H1 (cell line): Measurements from ENCODE around the gene PID1. TPM values are rescaled to one million over a fixed set of nuclear protein-coding genes. Genes with fewer than 3 reads are reported as not detected.

Experiments used
- CTCF ChIA-PET: fragments of 300-600 bp; sonication (Branson Sonifier 250); formaldehyde crosslinking; loops from one replicate; lab custom pipeline; 2021; ENCODE audit not compliant: partially characterized antibody; lab: Charles Lee
- POLR2A ChIA-PET: fragments of 300-600 bp; sonication (Branson Sonifier 250); formaldehyde crosslinking; loops from one replicate; lab custom pipeline; 2021; ENCODE audit warnings: inconsistent platforms; ENCODE audit not compliant: partially characterized antibody; lab: Charles Lee
- DNase-seq, 2 experiments: peaks; one replicate each; pipeline versions ENCODE4 v3.0.0 to v3.0.0-alpha.2; 2010 to 2022; ENCODE audit warnings: low spot score in 2 of 2, low read depth in 1 of 2, mixed read lengths in 1 of 2
- FAIRE-seq: peaks from 2 replicates; lab custom pipeline; 2011; peaks lifted over from hg19 to GRCh38; lab: Jason Lieb, UNC
- H2AFZ ChIP-seq: 2 replicates; pipeline ENCODE4 v1.8.1; 2012; ENCODE audit warnings: low read length, inconsistent platforms
- H2AK5ac ChIP-seq: 2 replicates; pipeline ENCODE4 v1.6.1; 2013; ENCODE audit warnings: low read depth, low read length
- H2BK120ac ChIP-seq: replicated peaks from 2 replicates; pipeline ENCODE3; 2013; ENCODE audit warnings: low read depth, low read length, inconsistent platforms
- H2BK12ac ChIP-seq: 2 replicates; pipeline ENCODE4 v1.6.1; 2013; ENCODE audit warnings: low read depth, low read length
- H2BK15ac ChIP-seq: 2 replicates; pipeline ENCODE4 v1.6.1; 2013; ENCODE audit warnings: low read length
- H2BK20ac ChIP-seq: 2 replicates; pipeline ENCODE4 v1.6.1; 2013; ENCODE audit warnings: low read length
- H2BK5ac ChIP-seq: 2 replicates; pipeline ENCODE4 v1.6.1; 2013; ENCODE audit warnings: low read depth, low read length
- H3K14ac ChIP-seq: 2 replicates; pipeline ENCODE4 v1.6.1; 2013; ENCODE audit warnings: inconsistent platforms; ENCODE audit not compliant: insufficient read length
- H3K18ac ChIP-seq: 2 replicates; pipeline ENCODE4 v1.6.1; 2013; ENCODE audit warnings: low read length; ENCODE audit errors: extremely low read depth
- H3K23ac ChIP-seq: 2 replicates; pipeline ENCODE4 v1.6.1; 2013; ENCODE audit warnings: inconsistent platforms; ENCODE audit not compliant: insufficient read length
- H3K23me2 ChIP-seq: 2 replicates; pipeline ENCODE4 v1.6.1; 2013; ENCODE audit warnings: low read depth, low read length
- H3K27ac ChIP-seq: 2 replicates; pipeline ENCODE4 v1.6.1; 2011; ENCODE audit warnings: low read depth, low read length, inconsistent platforms
- H3K27me3 ChIP-seq, 4 experiments: replicated peaks in 1 of 4; 1 replicate in 1 of 4; 2 replicates in 3 of 4; pipeline versions ENCODE4 v1.6.1 to v1.8.1; 2011 to 2013; ENCODE audit warnings: low read length in 3 of 4, mild to moderate bottlenecking in 3 of 4, inconsistent platforms in 2 of 4, mixed read lengths in 2 of 4, moderate library complexity in 1 of 4; ENCODE audit not compliant: control insufficient read depth in 3 of 4, insufficient read depth in 3 of 4; ENCODE audit errors: extremely low read depth in 1 of 4
- H3K36me3 ChIP-seq, 4 experiments: 2 replicates each; pipeline versions ENCODE4 v1.6.1 to v1.8.1; 2011 to 2013; ENCODE audit warnings: mild to moderate bottlenecking in 4 of 4, low read length in 3 of 4, moderate library complexity in 2 of 4, control low read depth in 1 of 4, inconsistent platforms in 1 of 4; ENCODE audit not compliant: insufficient read depth in 4 of 4, control insufficient read depth in 2 of 4
- H3K4ac ChIP-seq: replicated peaks from 2 replicates; pipeline ENCODE3; 2013; ENCODE audit warnings: low read length, low read depth, mixed read lengths, inconsistent platforms; ENCODE audit not compliant: insufficient read length
- H3K4me1 ChIP-seq, 4 experiments: replicated peaks in 1 of 4; 1 replicate in 1 of 4; 2 replicates in 3 of 4; pipeline versions ENCODE4 v1.6.1 to v1.8.1; 2011 to 2013; ENCODE audit warnings: low read length in 3 of 4, inconsistent platforms in 2 of 4, mixed read lengths in 1 of 4; ENCODE audit not compliant: insufficient read depth in 4 of 4, control insufficient read depth in 3 of 4
- H3K4me2 ChIP-seq, 2 experiments: 2 replicates each; pipeline versions ENCODE4 v1.6.1 to v1.8.1; 2011 to 2013; ENCODE audit warnings: low read depth in 2 of 2, low read length in 2 of 2, control low read depth in 1 of 2, inconsistent platforms in 1 of 2, mild to moderate bottlenecking in 1 of 2; ENCODE audit not compliant: insufficient read depth in 1 of 2
- H3K4me3 ChIP-seq, 4 experiments: fragments of 200-600, 300-600 bp in 1 of 4; sonication (generic), shearing (Covaris generic), sonication (Bioruptor Twin) in 1 of 4; 2 replicates each; pipeline versions ENCODE4 v1.5.1 to v1.8.1; 2011 to 2016; ENCODE audit warnings: low read length in 4 of 4, low read depth in 3 of 4, control low read depth in 2 of 4, inconsistent platforms in 2 of 4, mild to moderate bottlenecking in 2 of 4, mixed read lengths in 1 of 4, moderate library complexity in 1 of 4; ENCODE audit not compliant: insufficient read depth in 2 of 4; ENCODE audit errors: extremely low read depth in 1 of 4
- H3K56ac ChIP-seq: replicated peaks from 2 replicates; pipeline ENCODE3; 2013; ENCODE audit warnings: low read depth, mild to moderate bottlenecking, mixed read lengths, low read length, inconsistent platforms; ENCODE audit not compliant: insufficient read length
- H3K79me1 ChIP-seq: 2 replicates; pipeline ENCODE4 v1.6.1; 2013; ENCODE audit warnings: low read depth, low read length, control low read depth
- H3K79me2 ChIP-seq, 2 experiments: 2 replicates each; pipeline versions ENCODE4 v1.6.1 to v1.8.1; 2012 to 2013; ENCODE audit warnings: low read length in 2 of 2, mild to moderate bottlenecking in 2 of 2, inconsistent platforms in 1 of 2; ENCODE audit not compliant: insufficient read depth in 2 of 2, control insufficient read depth in 1 of 2
- H3K9ac ChIP-seq, 4 experiments: replicated peaks in 1 of 4; 1 replicate in 1 of 4; 2 replicates in 3 of 4; pipeline versions ENCODE4 v1.6.1 to v1.8.1; 2011 to 2013; ENCODE audit warnings: low read depth in 3 of 4, low read length in 3 of 4, control low read depth in 2 of 4, mild to moderate bottlenecking in 2 of 4, moderate library complexity in 2 of 4, inconsistent platforms in 1 of 4; ENCODE audit errors: extremely low read depth in 1 of 4
- H3K9me3 ChIP-seq, 2 experiments: 2 replicates each; pipeline versions ENCODE4 v1.6.1 to v1.8.1; 2012 to 2013; ENCODE audit warnings: mild to moderate bottlenecking in 2 of 2, moderate library complexity in 2 of 2, control low read depth in 1 of 2, inconsistent platforms in 1 of 2, low read depth in 1 of 2, low read length in 1 of 2, mixed read lengths in 1 of 2; ENCODE audit not compliant: insufficient read depth in 2 of 2
- H4K20me1 ChIP-seq, 2 experiments: replicated peaks in 1 of 2; 2 replicates each; pipeline versions ENCODE3 to v1.8.1; 2011 to 2013; ENCODE audit warnings: inconsistent platforms in 2 of 2, low read length in 2 of 2, mild to moderate bottlenecking in 1 of 2; ENCODE audit not compliant: insufficient read depth in 2 of 2, control insufficient read depth in 1 of 2
- H4K5ac ChIP-seq: 2 replicates; pipeline ENCODE4 v1.6.1; 2013; ENCODE audit warnings: low read length, low read depth, mixed read lengths, inconsistent platforms; ENCODE audit not compliant: insufficient read length
- H4K8ac ChIP-seq: 2 replicates; pipeline ENCODE4 v1.8.0; 2013; ENCODE audit warnings: mild to moderate bottlenecking, moderate library complexity, low read length, inconsistent platforms; ENCODE audit not compliant: insufficient read depth; ENCODE audit errors: extremely low read depth
- H4K91ac ChIP-seq: replicated peaks from 2 replicates; pipeline ENCODE3; 2013; ENCODE audit warnings: low read length, mixed read lengths, inconsistent platforms; ENCODE audit not compliant: insufficient read length
- CBX8 ChIP-seq: fragments of 300-800, 300-1000 bp; sonication (generic); IDR thresholded peaks from 2 replicates; pipeline ENCODE4 v1.7.1; 2016; ENCODE audit warnings: low read depth, low read length, borderline replicate concordance
- CREB1 ChIP-seq: IDR thresholded peaks from 2 replicates; pipeline ENCODE4 v1.6.1; 2012; ENCODE audit warnings: inconsistent platforms
- CTBP2 ChIP-seq: IDR thresholded peaks from 2 replicates; pipeline ENCODE4 v1.7.0; 2011; ENCODE audit warnings: borderline replicate concordance, mild to moderate bottlenecking, moderate library complexity, mixed read lengths, low read length; ENCODE audit not compliant: insufficient read depth, insufficient read length
- KDM1A ChIP-seq: fragments of 200-600, 300-600 bp; sonication (generic); IDR thresholded peaks from 2 replicates; pipeline ENCODE4 v1.7.1; 2016; ENCODE audit warnings: mild to moderate bottlenecking, low read length, borderline replicate concordance
- KDM5A ChIP-seq: fragments of 200-600 bp; IDR thresholded peaks from 2 replicates; pipeline ENCODE4 v1.7.1; 2012; ENCODE audit warnings: mild to moderate bottlenecking, low read length, inconsistent platforms, mixed read lengths
- MAFK ChIP-seq: IDR thresholded peaks from 2 replicates; pipeline ENCODE4 v1.6.1; 2012; ENCODE audit warnings: low read depth, mild to moderate bottlenecking, improper control_type of control experiment, low read length
- NRF1 ChIP-seq: IDR thresholded peaks from 2 replicates; pipeline ENCODE4 v1.6.1; 2011; ENCODE audit warnings: mild to moderate bottlenecking, low read depth, low read length, improper control_type of control experiment
- POU5F1 ChIP-seq: IDR thresholded peaks from 2 replicates; pipeline ENCODE4 v1.6.1; 2011; ENCODE audit warnings: low read depth, mild to moderate bottlenecking, low read length, moderate library complexity
- SAP30 ChIP-seq: fragments of 300-600 bp; sonication (generic); IDR thresholded peaks from 2 replicates; pipeline ENCODE4 v1.7.1; 2012; ENCODE audit warnings: low read length, moderate library complexity, mild to moderate bottlenecking, inconsistent platforms; ENCODE audit not compliant: insufficient read depth, insufficient replicate concordance
- YY1 ChIP-seq: IDR thresholded peaks from 2 replicates; pipeline ENCODE4 v1.6.1; 2011; ENCODE audit warnings: low read depth, mild to moderate bottlenecking, low read length
- WGBS, 2 experiments: shearing (Covaris generic) in 1 of 2; methylation state at CpG; one replicate each; pipeline versions ENCODE4 v1.1.6 to v1.1.7; 2013 to 2015; ENCODE audit warnings: low lambda C conversion rate in 2 of 2, mixed read lengths in 2 of 2, inconsistent platforms in 1 of 2, low coverage in 1 of 2, missing lambda C conversion rate in 1 of 2; ENCODE audit not compliant: insufficient replicate concordance in 2 of 2, insufficient coverage in 1 of 2, insufficient read length in 1 of 2; ENCODE audit errors: extremely low coverage in 1 of 2, missing lambda C conversion rate in 1 of 2; 5-methylcytosine and 5-hydroxymethylcytosine counted together
- polyA plus RNA-seq, 7 experiments: library from polyadenylated mRNA; depleted of rRNA in 3 of 7; stranded (reverse) in 5 of 7; unstranded in 2 of 7; fragments of >200 nt in 5 of 7; fragments of 200-250 nt in 2 of 7; gene quantifications; 1 replicate in 5 of 7; 2 replicates in 1 of 7; 4 replicates in 1 of 7; pipeline versions ENCODE4 v1.2.1 to v1.2.3, GENCODE V29; 2011 to 2013; ENCODE audit warnings: missing spikeins in 2 of 7, mixed read lengths in 2 of 7
- total RNA-seq: library from RNA; stranded (reverse); fragmentation: NEBNext Ultra II Directional; extraction: Animal tissue kit (Norgen Biotek cat#: 25700); gene quantifications from 2 replicates; pipeline ENCODE4 v1.2.1, GENCODE V29; 2021
- TF ChIP-seq, protein P1 (sequence below): IDR thresholded peaks from 2 replicates; pipeline ENCODE4 v1.6.1; 2012; ENCODE audit warnings: low read length, inconsistent platforms

The PID1 gene
- total and polyA plus RNA-seq, 2 of the 8 experiments (the other 6 are each of a cell fraction or from before 2014, with no cell fraction given): 1.5 to 3.3 TPM

- peaks cover 0 to 3% (median 1%) of the 10 kb centered on the region in 4 experiments; a peak in 4 of 7 replicates for H3K4me1 ChIP-seq
- no peaks in the 10 kb centered on the region for H4K20me1 ChIP-seq
- H3K4me3 ChIP-seq: no peak overlapping the region
- POLR2A ChIA-PET: no interaction called here
- H3K79me2 ChIP-seq: no peaks in the 10 kb centered on the region
- H3K79me1 ChIP-seq: no peaks in the 10 kb centered on the region
- no peak overlapping the region for H2AK5ac ChIP-seq
- no peak overlapping the region for H3K4me2 ChIP-seq
- H2BK12ac ChIP-seq: no peak overlapping the region
- H3K23me2 ChIP-seq: no peaks in the 10 kb centered on the region
- H4K91ac ChIP-seq: no peak overlapping the region
- no peak overlapping the region for H2BK120ac ChIP-seq
- H3K27me3 ChIP-seq: no peaks in the 10 kb centered on the region
- H3K14ac ChIP-seq: no peak overlapping the region
- no peak overlapping the region for H3K56ac ChIP-seq
- no peak overlapping the region for H3K27ac ChIP-seq
- H3K9ac ChIP-seq: no peak overlapping the region
- no peaks in the 10 kb centered on the region for H3K36me3 ChIP-seq
- H2BK20ac ChIP-seq: no peak overlapping the region
- no peak overlapping the region for H3K4ac ChIP-seq
- no peak overlapping the region for H2AFZ ChIP-seq
- H2BK5ac ChIP-seq: no peak overlapping the region
- no peak overlapping the region for H4K8ac ChIP-seq
- no peak overlapping the region for H2BK15ac ChIP-seq
- CTCF ChIA-PET: interaction anchor here (0.6 to 2.2 kb wide), 3 partner anchors 18 to 881 kb away, joined by 3 to 12 read pairs (median 3); no protein-coding TSS in a partner anchor
- no peak overlapping the region for H3K23ac ChIP-seq
- H3K9me3 ChIP-seq: no peaks in the 10 kb centered on the region
- WGBS, 2 experiments: 64% methylated on average over 4 of the region's 4 CpGs; no CpG with 5 or more reads in 1 of the 2 experiments
- H4K5ac ChIP-seq: no peak overlapping the region
- H3K18ac ChIP-seq: no peak overlapping the region
- TF ChIP-seq MAFK (no peak), YY1 (no peak), NRF1 (no peak), CREB1 (no peak), SAP30 (no peak), KDM1A (no peak), CTBP2 (no peak), KDM5A (no peak), CBX8 (no peak), POU5F1 (no peak)
- TF ChIP-seq, protein P1, sequence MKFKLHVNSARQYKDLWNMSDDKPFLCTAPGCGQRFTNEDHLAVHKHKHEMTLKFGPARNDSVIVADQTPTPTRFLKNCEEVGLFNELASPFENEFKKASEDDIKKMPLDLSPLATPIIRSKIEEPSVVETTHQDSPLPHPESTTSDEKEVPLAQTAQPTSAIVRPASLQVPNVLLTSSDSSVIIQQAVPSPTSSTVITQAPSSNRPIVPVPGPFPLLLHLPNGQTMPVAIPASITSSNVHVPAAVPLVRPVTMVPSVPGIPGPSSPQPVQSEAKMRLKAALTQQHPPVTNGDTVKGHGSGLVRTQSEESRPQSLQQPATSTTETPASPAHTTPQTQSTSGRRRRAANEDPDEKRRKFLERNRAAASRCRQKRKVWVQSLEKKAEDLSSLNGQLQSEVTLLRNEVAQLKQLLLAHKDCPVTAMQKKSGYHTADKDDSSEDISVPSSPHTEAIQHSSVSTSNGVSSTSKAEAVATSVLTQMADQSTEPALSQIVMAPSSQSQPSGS: no peak
- DNase-seq (no peak), FAIRE-seq (no peak)
These were observed 16.9 kb downstream of the PID1 start for GRCh38 chr2:229254206-229254605.
